IMR-90 (cell line): ENCODE data around the gene PPIL3. TPM values are rescaled to one million over a fixed set of nuclear protein-coding genes. Genes with fewer than 3 reads are reported as not detected.

ENCODE experiments used
- ATAC-seq: fragments of 200-7000 bp; cut with Tn5 transposase; 2 replicates; pipeline ENCODE4 v1.9.1; 2020; ENCODE audit warnings: low read depth, mild to moderate bottlenecking, moderate library complexity
- BruUV-seq: library from RNA; stranded (reverse); fragments of 400-500 nt; replicated peaks from 2 replicates; lab custom pipeline; 2021; lab: Mats Ljungman, UMichigan
- CTCF ChIA-PET: fragments of 300-600 bp; formaldehyde crosslinking; extraction: SDS; loops from one replicate; lab custom pipeline; 2021; ENCODE audit warnings: antibody characterized with exemption; lab: Yijun Ruan, JAX
- POLR2A ChIA-PET: fragments of 300-600 bp; sonication (Branson Sonifier 250); formaldehyde crosslinking; loops from one replicate; lab custom pipeline; 2022; ENCODE audit warnings: antibody characterized with exemption; ENCODE audit not compliant: unreplicated experiment; lab: Charles Lee
- DNase-seq: peaks from one replicate; pipeline ENCODE4 v3.0.0; 2013
- H2AFZ ChIP-seq: replicated peaks from 2 replicates; pipeline ENCODE3; 2013; ENCODE audit warnings: low read length, mild to moderate bottlenecking; ENCODE audit not compliant: poor library complexity
- H2AK5ac ChIP-seq: 2 replicates; pipeline ENCODE4 v1.6.1; 2013; ENCODE audit warnings: low read depth, low read length, inconsistent platforms
- H2AK9ac ChIP-seq: replicated peaks from 2 replicates; pipeline ENCODE3; 2013; ENCODE audit warnings: mild to moderate bottlenecking, low read depth, low read length, moderate library complexity; ENCODE audit not compliant: poor library complexity
- H2BK120ac ChIP-seq: 2 replicates; pipeline ENCODE4 v1.6.1; 2013; ENCODE audit warnings: low read depth, low read length, inconsistent platforms
- H2BK15ac ChIP-seq: 3 replicates; pipeline ENCODE4 v1.6.1; 2013; ENCODE audit warnings: low read depth, low read length, inconsistent platforms
- H2BK20ac ChIP-seq: 2 replicates; pipeline ENCODE4 v1.6.1; 2013; ENCODE audit warnings: low read depth, mild to moderate bottlenecking, inconsistent platforms, low read length, moderate library complexity
- H2BK5ac ChIP-seq: 2 replicates; pipeline ENCODE4 v1.6.1; 2013; ENCODE audit warnings: mild to moderate bottlenecking, low read depth, low read length, inconsistent platforms; ENCODE audit not compliant: poor library complexity, severe bottlenecking
- H3K14ac ChIP-seq: replicated peaks from 2 replicates; pipeline ENCODE4 v1.6.1; 2013; ENCODE audit warnings: low read depth, low read length, inconsistent platforms
- H3K18ac ChIP-seq: 2 replicates; pipeline ENCODE4 v1.6.1; 2013; ENCODE audit warnings: low read depth, low read length, control low read depth
- H3K23ac ChIP-seq: 2 replicates; pipeline ENCODE4 v1.6.1; 2013; ENCODE audit warnings: low read depth, low read length, inconsistent platforms
- H3K27ac ChIP-seq: 2 replicates; pipeline ENCODE4 v1.5.1; 2013; ENCODE audit warnings: mild to moderate bottlenecking, control low read depth, low read length; ENCODE audit not compliant: insufficient read depth
- H3K27me3 ChIP-seq: 2 replicates; pipeline ENCODE4 v1.6.1; 2013; ENCODE audit warnings: low read length; ENCODE audit not compliant: control insufficient read depth, insufficient read depth
- H3K36me3 ChIP-seq: 2 replicates; pipeline ENCODE4 v1.6.1; 2013; ENCODE audit warnings: low read length, mixed read lengths; ENCODE audit not compliant: control insufficient read depth, insufficient read depth
- H3K4ac ChIP-seq: 2 replicates; pipeline ENCODE4 v1.6.1; 2013; ENCODE audit warnings: low read depth, low read length, inconsistent platforms
- H3K4me1 ChIP-seq: 2 replicates; pipeline ENCODE4 v1.6.1; 2013; ENCODE audit warnings: low read length, mixed read lengths; ENCODE audit not compliant: control insufficient read depth, insufficient read depth
- H3K4me2 ChIP-seq: 2 replicates; pipeline ENCODE4 v1.6.1; 2013; ENCODE audit warnings: low read depth, mild to moderate bottlenecking, control low read depth, low read length, moderate library complexity
- H3K4me3 ChIP-seq: 2 replicates; pipeline ENCODE4 v1.5.1; 2013; ENCODE audit warnings: low read depth, mild to moderate bottlenecking, control low read depth, low read length, moderate library complexity; ENCODE audit not compliant: insufficient read depth
- H3K56ac ChIP-seq: 2 replicates; pipeline ENCODE4 v1.6.1; 2013; ENCODE audit warnings: low read length, inconsistent platforms; ENCODE audit not compliant: insufficient read depth; ENCODE audit errors: extremely low read depth
- H3K79me1 ChIP-seq, 2 experiments: 2 replicates each; pipeline ENCODE4 v1.6.1; 2013; ENCODE audit warnings: low read length in 2 of 2, inconsistent platforms in 1 of 2, low read depth in 1 of 2
- H3K9ac ChIP-seq: 2 replicates; pipeline ENCODE4 v1.6.1; 2013; ENCODE audit warnings: low read depth, low read length, control low read depth
- H3K9me1 ChIP-seq: 2 replicates; pipeline ENCODE4 v1.6.1; 2013; ENCODE audit warnings: low read length, inconsistent platforms; ENCODE audit not compliant: insufficient read depth
- H3K9me3 ChIP-seq: 2 replicates; pipeline ENCODE4 v1.6.1; 2013; ENCODE audit warnings: low read length; ENCODE audit not compliant: control insufficient read depth, insufficient read depth
- H4K20me1 ChIP-seq: 2 replicates; pipeline ENCODE4 v1.6.1; 2013; ENCODE audit warnings: low read length, inconsistent platforms; ENCODE audit not compliant: insufficient read depth
- H4K5ac ChIP-seq: 2 replicates; pipeline ENCODE4 v1.6.1; 2013; ENCODE audit warnings: mild to moderate bottlenecking, low read depth, low read length, control low read depth
- H4K8ac ChIP-seq, 2 experiments: 2 replicates each; pipeline ENCODE4 v1.6.1; 2013; ENCODE audit warnings: low read depth in 2 of 2, low read length in 2 of 2, control low read depth in 1 of 2, inconsistent platforms in 1 of 2
- H4K91ac ChIP-seq: 2 replicates; pipeline ENCODE4 v1.6.1; 2013; ENCODE audit warnings: low read depth, low read length, inconsistent platforms; ENCODE audit not compliant: insufficient read depth
- CEBPB ChIP-seq: IDR thresholded peaks from 2 replicates; pipeline ENCODE4 v1.6.1; 2012; ENCODE audit warnings: low read depth, low read length, improper control_type of control experiment
- MAZ ChIP-seq: IDR thresholded peaks from 2 replicates; pipeline ENCODE4 v1.6.1; 2012; ENCODE audit warnings: low read depth, mild to moderate bottlenecking, low read length, improper control_type of control experiment, moderate library complexity, borderline replicate concordance
- POLR2A ChIP-seq: IDR thresholded peaks from 2 replicates; pipeline ENCODE4 v1.6.1; 2012; ENCODE audit warnings: mild to moderate bottlenecking, low read depth, low read length
- SMC3 ChIP-seq: fragments of 150-350 bp; IDR thresholded peaks from 2 replicates; pipeline ENCODE4 v1.6.1; 2016; ENCODE audit warnings: low read depth, mild to moderate bottlenecking, antibody characterized with exemption, low read length, moderate library complexity
- WGBS, 2 experiments: methylation state at CpG; one replicate each; pipeline versions ENCODE4 v1.1.5 to v1.1.7; 2013; ENCODE audit warnings: missing lambda C conversion rate in 2 of 2; ENCODE audit not compliant: insufficient read length in 1 of 2; ENCODE audit errors: extremely low coverage in 2 of 2; 5-methylcytosine and 5-hydroxymethylcytosine counted together
- dilution Hi-C: fragments of 300-500 bp; cut with HindIII; formaldehyde crosslinking; loops from one replicate; pipeline ENCODE4 v1.14.3; 2018; ENCODE audit warnings: low sequenced_read_pairs; ENCODE audit not compliant: unreplicated experiment
- in situ Hi-C: fragments of 300-500 bp; cut with MboI; formaldehyde crosslinking; loops from 3 replicates; pipeline ENCODE4 v1.14.3; 2019; ENCODE audit warnings: low sequenced_read_pairs, inconsistent platforms, mixed read lengths
- intact Hi-C: fragments of 100-400 bp; cut with micrococcal nuclease; formaldehyde crosslinking; loops from 2 replicates; pipeline ENCODE4 v1.10.0; 2022
- polyA plus RNA-seq, 3 experiments: library from polyadenylated mRNA; depleted of rRNA; stranded (reverse); fragments of >200 nt; gene quantifications; 2 replicates each; pipeline ENCODE4 v1.2.3, GENCODE V29; 2012; ENCODE audit warnings: low replicate concordance in 1 of 3
- total RNA-seq: library from RNA; depleted of rRNA; stranded (reverse); fragments of >200 nt; gene quantifications from 2 replicates; pipeline ENCODE4 v1.2.3, GENCODE V29; 2012

PPIL3 gene
- total and polyA plus RNA-seq, 2 of the 4 experiments (the other 2 are of a cell fraction): 35.1 to 47.9 TPM

DNA sequence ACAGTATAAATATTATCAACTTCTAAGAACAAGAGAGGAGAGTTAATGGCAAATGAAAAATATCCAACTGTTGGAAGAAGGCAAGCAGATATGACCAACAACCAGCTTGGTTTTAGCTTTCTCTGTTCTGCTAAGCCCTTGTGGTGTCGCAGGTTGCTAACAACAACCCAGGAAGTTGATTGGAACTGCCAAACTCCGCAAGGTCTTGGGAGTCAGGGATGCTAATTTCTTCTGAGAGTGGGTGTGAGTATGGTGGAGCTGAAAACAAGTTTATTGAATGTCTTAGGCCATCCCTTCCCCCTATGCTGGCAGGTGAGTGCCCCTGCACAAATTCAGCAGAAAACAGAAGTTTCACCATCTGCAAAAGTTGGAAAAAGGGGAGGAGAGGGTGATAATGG, 59.6 kb downstream of the PPIL3 start:
- TF ChIP-seq CEBPB (no peak), MAZ (no peak), POLR2A (peak; percentile 37; the same call in 1 of the 2 replicates), SMC3 (no peak)
- Histone ChIP-seq H3K9ac (no peak overlapping the region), H3K9me1 (no peaks in the 10 kb centered on the region), H2AFZ (no peak overlapping the region), H3K4me1 (no peaks in the 10 kb centered on the region), H3K23ac (no peak overlapping the region), H3K79me1 (no peaks in the 10 kb centered on the region), H2BK20ac (no peak overlapping the region), H3K4me2 (no peak overlapping the region), H3K14ac (no peak overlapping the region), H4K5ac (no peak overlapping the region), H4K8ac (no peak overlapping the region), H2AK5ac (no peak overlapping the region), H3K27ac (no peak overlapping the region), H2AK9ac (no peak overlapping the region), H3K56ac (no peak overlapping the region), H3K4me3 (no peak overlapping the region), H4K20me1 (no peaks in the 10 kb centered on the region), H2BK120ac (no peak overlapping the region), H2BK15ac (no peak overlapping the region), H3K36me3 (peaks cover 4% of the 10 kb centered on the region; the same call in 1 of the 2 replicates), H3K18ac (no peak overlapping the region), H3K4ac (no peak overlapping the region), H3K27me3 (no peaks in the 10 kb centered on the region), H2BK5ac (no peak overlapping the region), H3K9me3 (no peaks in the 10 kb centered on the region), H4K91ac (no peak overlapping the region)
- POLR2A ChIA-PET: no interaction called here
- no TSS peak for BruUV-seq
- dilution Hi-C loops (no loop called here), in situ Hi-C loops (no loop called here), intact Hi-C loops (no loop called here)
- DNase-seq (no peak), ATAC-seq (no peak)
- WGBS, 2 experiments: no CpG with 5 or more reads among the region's 2 CpGs
- CTCF ChIA-PET: no interaction called here
